Measurements from ENCODE around the gene RBBP8NL.

Gene RBBP8NL

DNA sequence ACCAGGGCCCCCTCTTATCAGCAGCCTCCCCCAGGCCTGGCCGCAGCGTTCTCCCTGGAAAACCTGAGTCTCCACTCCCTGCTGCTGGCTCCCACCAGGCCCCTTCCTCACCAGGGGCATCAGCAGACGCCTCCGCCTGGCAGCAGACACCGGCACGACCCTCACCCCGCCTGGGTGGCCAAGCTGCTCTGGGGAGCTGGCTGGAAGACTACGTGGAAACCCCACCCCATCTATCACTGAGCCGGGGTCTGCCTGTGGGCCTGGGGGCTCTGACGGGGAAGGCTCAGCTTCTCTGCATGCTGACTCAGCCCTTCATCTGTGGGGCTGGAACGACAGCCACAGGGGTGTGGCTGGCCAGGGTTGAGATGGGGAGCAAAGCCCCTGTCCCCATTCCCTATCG lies 19.1 kb upstream of the RBBP8NL start:
- H3K36me3 ChIP-seq: no peaks in the 10 kb centered on the region
- no peak for DNase-seq
- H3K9me3 ChIP-seq: no peaks in the 10 kb centered on the region
- H3K27ac ChIP-seq: no peak overlapping the region
- no peak for TF ChIP-seq CTCF (IDR thresholded peaks at IDR 0.05)
- peaks cover 0 to 80% of the 10 kb centered on the region in 2 donors for H3K27me3 ChIP-seq
- no peaks in the 10 kb centered on the region for H3K4me1 ChIP-seq
- H3K4me3 ChIP-seq: no peak overlapping the region
- intact Hi-C loops (cut with DNase I; ENCODE audit: low total_unique reads): no loop called here

DNA sequence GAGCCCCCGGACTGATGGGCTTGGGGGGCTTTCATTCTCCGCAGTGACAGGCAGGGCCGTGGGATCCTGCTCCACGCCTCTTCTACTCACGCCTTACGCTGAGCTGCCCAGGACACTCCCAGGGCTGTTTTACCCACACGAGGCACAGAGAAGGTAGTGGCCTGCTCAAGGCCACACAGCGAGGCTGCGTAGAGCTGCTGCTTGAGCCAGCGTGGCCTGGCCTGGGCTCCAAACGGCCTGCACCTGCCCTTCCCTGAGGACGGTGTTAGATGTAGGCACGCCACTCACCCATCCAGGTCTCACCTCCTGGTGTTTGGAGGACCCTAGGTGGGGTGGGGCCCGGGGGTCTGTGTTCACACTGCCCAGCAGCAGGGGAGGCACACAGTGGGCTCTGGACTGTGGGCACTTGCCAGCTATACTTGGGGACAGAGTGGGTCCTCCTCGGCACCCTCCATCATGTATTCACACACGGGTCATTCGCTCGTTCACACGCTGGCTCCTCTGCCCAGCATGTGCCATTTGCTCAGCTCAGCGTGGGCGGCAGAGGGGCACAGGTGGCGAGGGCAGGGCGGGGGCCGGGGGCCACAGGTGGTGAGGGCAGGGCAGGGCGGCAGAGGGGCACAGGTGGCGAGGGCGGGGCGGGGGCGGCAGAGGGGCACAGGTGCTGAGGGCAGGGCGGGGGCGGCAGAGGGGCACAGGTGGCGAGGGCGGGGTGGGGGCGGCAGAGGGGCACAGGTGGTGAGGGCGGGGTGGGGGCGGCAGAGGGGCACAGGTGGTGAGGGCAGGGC lies 18.4 kb upstream of the RBBP8NL start:
- H3K4me3 ChIP-seq: no peak overlapping the region
- H3K9me3 ChIP-seq: no peaks in the 10 kb centered on the region
- no peak for TF ChIP-seq CTCF (IDR thresholded peaks at IDR 0.05)
- H3K36me3 ChIP-seq: no peaks in the 10 kb centered on the region
- H3K27me3 ChIP-seq: peaks cover 0 to 79% of the 10 kb centered on the region in 2 donors
- H3K4me1 ChIP-seq: no peaks in the 10 kb centered on the region
- no peak for DNase-seq
- H3K27ac ChIP-seq: no peak overlapping the region
- intact Hi-C loops (cut with DNase I; ENCODE audit: low total_unique reads): no loop called here

DNA sequence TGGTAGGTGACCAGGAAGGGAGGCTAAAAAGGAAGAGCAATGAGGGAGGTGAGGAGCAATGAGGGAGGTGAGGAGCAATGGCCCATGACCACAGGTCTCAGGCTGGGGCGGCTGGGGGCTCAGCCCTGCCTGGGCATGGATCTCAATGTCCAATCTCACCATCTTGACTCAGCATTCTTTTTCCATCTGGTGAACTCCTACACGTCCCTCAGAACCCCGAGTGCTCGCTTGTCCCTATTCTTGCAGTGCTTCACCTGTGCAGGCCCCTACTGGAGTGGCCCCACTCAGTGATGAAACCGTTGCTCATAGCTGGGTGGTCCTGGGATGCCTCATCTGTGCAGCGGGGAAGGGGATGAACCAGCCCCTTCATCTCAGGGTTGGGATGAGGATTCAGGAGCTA lies 16.9 kb upstream of the RBBP8NL start:
- TF ChIP-seq CTCF (IDR thresholded peaks at IDR 0.05): no peak
- Histone ChIP-seq H3K9me3 (no peaks in the 10 kb centered on the region), H3K36me3 (no peaks in the 10 kb centered on the region), H3K27me3 (peaks cover 0 to 79% of the 10 kb centered on the region in 2 donors), H3K4me1 (no peaks in the 10 kb centered on the region), H3K4me3 (no peak overlapping the region), H3K27ac (no peak overlapping the region)
- no peak for DNase-seq
- intact Hi-C loops (cut with DNase I; ENCODE audit: low total_unique reads): no loop called here

GRCh38 chr20:62441987-62442539 lies 14.7 kb upstream of the RBBP8NL start:
- Histone ChIP-seq H3K27me3 (peaks cover 0 to 71% of the 10 kb centered on the region in 2 donors), H3K4me1 (peaks cover 0 to 6% (median 0%) of the 10 kb centered on the region in 4 donors), H3K9me3 (no peaks in the 10 kb centered on the region), H3K27ac (no peak overlapping the region), H3K36me3 (no peaks in the 10 kb centered on the region), H3K4me3 (no peak overlapping the region)
- no peak for DNase-seq
- no peak for TF ChIP-seq CTCF (IDR thresholded peaks at IDR 0.05)
- intact Hi-C loops (cut with DNase I; ENCODE audit: low total_unique reads): no loop called here

DNA sequence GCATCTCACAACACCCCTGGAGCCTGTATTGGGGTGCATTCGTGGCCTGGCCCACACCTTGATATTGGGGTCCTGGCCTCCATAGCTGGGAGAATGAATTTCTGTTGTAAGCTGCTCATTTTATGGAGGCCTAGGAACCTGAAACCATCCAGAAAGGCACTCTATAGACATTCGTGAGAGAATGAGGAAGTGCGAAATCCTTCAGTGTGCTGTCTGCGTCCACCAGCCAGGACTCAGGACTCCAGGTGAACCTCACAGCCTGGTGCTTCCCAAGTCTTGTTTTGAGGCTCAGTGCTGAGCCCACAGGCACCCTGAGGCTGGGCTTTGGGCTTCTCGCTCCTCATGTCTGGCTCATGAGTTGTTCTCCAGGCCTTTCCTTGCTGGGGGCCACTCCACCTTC lies 11.9 kb upstream of the RBBP8NL start:
- Histone ChIP-seq H3K4me1 (peaks cover 0 to 11% (median 4%) of the 10 kb centered on the region in 4 donors), H3K4me3 (no peak overlapping the region), H3K27me3 (peaks cover 0 to 48% of the 10 kb centered on the region in 2 donors), H3K36me3 (no peaks in the 10 kb centered on the region), H3K27ac (no peak overlapping the region), H3K9me3 (no peaks in the 10 kb centered on the region)
- no peak for DNase-seq
- TF ChIP-seq CTCF (IDR thresholded peaks at IDR 0.05): no peak
- intact Hi-C loops (cut with DNase I; ENCODE audit: low total_unique reads): no loop called here

Data from tibial artery (tissue), 4 donors.